SK-N-SH (cell line): ENCODE data around the gene DPYSL5. TPM values are rescaled to one million over a fixed set of nuclear protein-coding genes. Genes with fewer than 3 reads are reported as not detected.

Source experiments
- CTCF ChIA-PET: fragments of 300-600, 350-600 bp; formaldehyde crosslinking; extraction: SDS; loops from one replicate; lab custom pipeline; 2021; lab: Yijun Ruan, JAX
- POLR2A ChIA-PET: fragments of 350-600 bp; sonication (Branson Sonifier 250); formaldehyde crosslinking; extraction: SDS; loops from one replicate; lab custom pipeline; 2020; ENCODE audit warnings: antibody characterized with exemption, inconsistent platforms; lab: Yijun Ruan, JAX
- DNase-seq: peaks from one replicate; pipeline ENCODE4 v3.0.0; 2012
- H2AFZ ChIP-seq: fragments of 200-600 bp; sonication (generic); 2 replicates; pipeline ENCODE4 v1.8.1; 2016; ENCODE audit warnings: antibody characterized with exemption, mild to moderate bottlenecking, low read depth
- H3F3A ChIP-seq: fragments of 200-600 bp; sonication (generic); replicated peaks from 2 replicates; pipeline ENCODE3; 2016; ENCODE audit warnings: antibody characterized with exemption, mild to moderate bottlenecking; ENCODE audit not compliant: insufficient read depth
- H3K27ac ChIP-seq, 2 experiments: fragments of 200-500 bp in 1 of 2; fragments of 200-600 bp in 1 of 2; sonication (Bioruptor generic) in 1 of 2; sonication (generic), shearing (Covaris generic) in 1 of 2; 2 replicates each; pipeline versions ENCODE4 v1.5.1 to v1.6.1; 2014 to 2016; ENCODE audit warnings: low read depth in 2 of 2, inconsistent platforms in 1 of 2, low read length in 1 of 2, mild to moderate bottlenecking in 1 of 2, mixed read lengths in 1 of 2
- H3K27me3 ChIP-seq: fragments of 200-600 bp; sonication (generic), shearing (Covaris generic); 2 replicates; pipeline ENCODE4 v1.6.1; 2016; ENCODE audit warnings: mixed run types; ENCODE audit not compliant: insufficient read depth
- H3K36me3 ChIP-seq, 2 experiments: fragments of 200-500 bp in 1 of 2; fragments of 200-600 bp in 1 of 2; sonication (Bioruptor generic) in 1 of 2; sonication (generic) in 1 of 2; replicated peaks in 1 of 2; 2 replicates each; pipeline versions ENCODE3 to v1.5.1; 2014 to 2016; ENCODE audit warnings: low read length in 1 of 2, mild to moderate bottlenecking in 1 of 2; ENCODE audit not compliant: insufficient read depth in 2 of 2, control insufficient read depth in 1 of 2
- H3K4me1 ChIP-seq, 2 experiments: fragments of 200-500 bp in 1 of 2; fragments of 200-600 bp in 1 of 2; sonication (Bioruptor generic) in 1 of 2; sonication (generic), shearing (Covaris generic) in 1 of 2; 2 replicates each; pipeline versions ENCODE4 v1.5.1 to v1.6.1; 2014 to 2016; ENCODE audit warnings: low read depth in 1 of 2, low read length in 1 of 2, mixed run types in 1 of 2; ENCODE audit not compliant: insufficient read depth in 2 of 2, control insufficient read depth in 1 of 2
- H3K4me2 ChIP-seq: fragments of 200-600 bp; sonication (generic), shearing (Covaris generic); 2 replicates; pipeline ENCODE4 v1.6.1; 2017; ENCODE audit warnings: mixed run types
- H3K4me3 ChIP-seq, 2 experiments: fragments of 200-500 bp in 1 of 2; fragments of 200-600 bp in 1 of 2; sonication (Bioruptor generic) in 1 of 2; sonication (generic), shearing (Covaris generic) in 1 of 2; 2 replicates each; pipeline versions ENCODE4 v1.5.1 to v1.8.1; 2014 to 2016; ENCODE audit warnings: low read depth in 2 of 2, inconsistent platforms in 1 of 2, low read length in 1 of 2, mild to moderate bottlenecking in 1 of 2, mixed read lengths in 1 of 2, moderate library complexity in 1 of 2
- H3K79me2 ChIP-seq: fragments of 200-600 bp; sonication (generic); 2 replicates; pipeline ENCODE4 v1.8.1; 2017; ENCODE audit warnings: mild to moderate bottlenecking; ENCODE audit not compliant: insufficient read depth
- H3K9ac ChIP-seq: fragments of 200-600 bp; sonication (generic); 2 replicates; pipeline ENCODE4 v1.6.1; 2017; ENCODE audit warnings: mixed run types
- H3K9me2 ChIP-seq: fragments of 200-600 bp; sonication (generic); 2 replicates; pipeline ENCODE4 v1.6.1; 2017; ENCODE audit warnings: mixed run types
- H3K9me3 ChIP-seq: fragments of 200-600 bp; sonication (generic); 2 replicates; pipeline ENCODE4 v1.6.1; 2017; ENCODE audit warnings: mixed run types, mild to moderate bottlenecking, moderate library complexity
- H4K20me1 ChIP-seq: fragments of 200-600 bp; sonication (generic); 2 replicates; pipeline ENCODE4 v1.6.1; 2017; ENCODE audit warnings: mild to moderate bottlenecking, mixed run types; ENCODE audit not compliant: insufficient read depth
- EZH2phosphoT487 ChIP-seq: fragments of 200-600 bp; sonication (generic); IDR thresholded peaks from 2 replicates; pipeline ENCODE4 v1.6.1; 2017; ENCODE audit warnings: low read depth, mixed run types, mild to moderate bottlenecking, antibody characterized with exemption, moderate library complexity, borderline replicate concordance
- FOXJ3 ChIP-seq: sonication (generic); formaldehyde crosslinking; IDR thresholded peaks from 2 replicates; pipeline ENCODE4 v1.5.1; 2020; ENCODE audit warnings: mild to moderate bottlenecking, missing genetic modification reagents
- FOXM1 ChIP-seq: IDR thresholded peaks from 2 replicates; pipeline ENCODE4 v1.4.0; 2012; ENCODE audit warnings: low read depth, mild to moderate bottlenecking
- GATA2 ChIP-seq: sonication (generic); formaldehyde crosslinking; IDR thresholded peaks from 2 replicates; pipeline ENCODE4 v1.5.0; 2020; ENCODE audit warnings: mild to moderate bottlenecking, missing genetic modification reagents
- IRF3 ChIP-seq: fragments of 150-350 bp; IDR thresholded peaks from 2 replicates; pipeline ENCODE4 v1.6.1; 2016; ENCODE audit warnings: mild to moderate bottlenecking, low read depth, low read length
- MXI1 ChIP-seq: IDR thresholded peaks from 2 replicates; pipeline ENCODE4 v1.6.1; 2012; ENCODE audit warnings: mild to moderate bottlenecking, low read depth, low read length, improper control_type of control experiment
- RCOR1 ChIP-seq: fragments of 150-350 bp; IDR thresholded peaks from 2 replicates; pipeline ENCODE4 v1.6.1; 2017; ENCODE audit warnings: antibody characterized with exemption, low read length
- WGBS: methylation state at CpG from one replicate; pipeline ENCODE4 v1.1.6; 2017; ENCODE audit warnings: low lambda C conversion rate; 5-methylcytosine and 5-hydroxymethylcytosine counted together
- polyA plus RNA-seq, 3 experiments: library from polyadenylated mRNA; depleted of rRNA; stranded (reverse); fragments of >200 nt; gene quantifications; 2 replicates each; pipeline ENCODE4 v1.2.3, GENCODE V29; 2012

DPYSL5 gene
- polyA plus RNA-seq, 1 of the 3 experiments (the other 2 are of a cell fraction) = 0.79 TPM

GRCh38 chr2:26847307-26847654 lies 651 bp upstream of the DPYSL5 start (continued):
- TF ChIP-seq IRF3 (no peak), FOXJ3 (CRISPR knock-in tag) (no peak), MXI1 (no peak; the same call in 1 of the 2 replicates), RCOR1 (no peak), GATA2 (CRISPR knock-in tag) (no peak)

- H3K4me3 ChIP-seq = peak overlapping the region; percentile 52 to 61
- peaks cover 0 to 44% of the 10 kb centered on the region in 2 experiments; a peak in 3 of 4 replicates for H3K4me1 ChIP-seq
- 4% methylated on average over 13 of the region's 75 CpGs for WGBS
- no peak overlapping the region for H3K9ac ChIP-seq
- H3K27ac ChIP-seq = peak overlapping the region in 1 of 2 experiments; percentile 87; a peak in 2 of 4 replicates
- no peaks in the 10 kb centered on the region for H4K20me1 ChIP-seq
- CTCF ChIA-PET = interaction anchor here (1.0 to 19.4 kb wide), 13 partner anchors 7 to 417 kb away, joined by 3 to 779 read pairs (median 12); partner anchors contain the start of gene MAPRE3
- peak overlapping the region; percentile 73 for H3K4me2 ChIP-seq
- H3K36me3 ChIP-seq = no peaks in the 10 kb centered on the region
- H2AFZ ChIP-seq = no peak overlapping the region; the same call in 1 of the 2 replicates
- no peaks in the 10 kb centered on the region for H3K9me3 ChIP-seq
- no peaks in the 10 kb centered on the region for H3K79me2 ChIP-seq
- peaks cover 4% of the 10 kb centered on the region for H3F3A ChIP-seq
- TF ChIP-seq EZH2phosphoT487 = peak; percentile 97
- no peak for TF ChIP-seq FOXJ3 (CRISPR knock-in tag)
- TF ChIP-seq, all 33 proteins: peak for 1
- H3K9me2 ChIP-seq = no peaks in the 10 kb centered on the region
- POLR2A ChIA-PET = interaction anchor here (0.7 to 5.5 kb wide), 10 partner anchors 12 to 239 kb away, joined by 3 to 51 read pairs (median 3); partner anchors contain the start of genes AGBL5 and KHK
- H3K27me3 ChIP-seq = peaks cover 76% of the 10 kb centered on the region
- DNase-seq = peak; percentile 85
These were observed 564 bp downstream of the DPYSL5 start for GRCh38 chr2:26848336-26849055.

GRCh38 chr2:26849056-26849999 lies 1.4 kb downstream of the DPYSL5 start:
- peaks cover 82% of the 10 kb centered on the region for H3K27me3 ChIP-seq
- H4K20me1 ChIP-seq = no peaks in the 10 kb centered on the region
- DNase-seq = peak; percentile 85
- H3K36me3 ChIP-seq = no peaks in the 10 kb centered on the region
- peak overlapping the region; percentile 73; the same call in 1 of the 2 replicates for H3K4me2 ChIP-seq
- H3K4me1 ChIP-seq = peaks cover 0 to 48% of the 10 kb centered on the region in 2 experiments; a peak in 3 of 4 replicates
- ChIA-PET POLR2A (interaction anchor here (0.7 to 5.5 kb wide), 9 partner anchors 11 to 238 kb away, joined by 3 to 51 read pairs (median 3); partner anchors contain the start of genes AGBL5 and KHK), CTCF (interaction anchor here (1.0 to 19.4 kb wide), 12 partner anchors 12 to 416 kb away, joined by 3 to 779 read pairs (median 6); no protein-coding TSS in a partner anchor)
- peaks cover 4% of the 10 kb centered on the region for H3F3A ChIP-seq
- no peaks in the 10 kb centered on the region for H3K79me2 ChIP-seq
- peak overlapping the region in 1 of 2 experiments; percentile 87; a peak in 1 of 4 replicates for H3K27ac ChIP-seq
- peak overlapping the region in 1 of 2 experiments; percentile 61; a peak in 3 of 4 replicates for H3K4me3 ChIP-seq
- H3K9ac ChIP-seq = no peak overlapping the region
- H3K9me2 ChIP-seq = no peaks in the 10 kb centered on the region
- WGBS = 15% methylated on average over 34 of the region's 75 CpGs
- TF ChIP-seq MXI1 = peak; percentile 43; the same call in 1 of the 2 replicates
- peak; percentile 85; the same call in 1 of the 2 replicates for TF ChIP-seq EZH2phosphoT487
- no peak for TF ChIP-seq FOXM1
- no peaks in the 10 kb centered on the region for H3K9me3 ChIP-seq
- H2AFZ ChIP-seq = no peak overlapping the region
